Adrenal gland (tissue), 12 donors: ENCODE data around the gene TOX2. TPM values are rescaled to one million over a fixed set of nuclear protein-coding genes. Genes with fewer than 3 reads are reported as not detected.

Source experiments
- DNase-seq, 7 donors: peaks; one replicate each; pipeline ENCODE4 v3.0.0-alpha.2; 2019 to 2020
- H3K27ac ChIP-seq, 5 donors: fragments of 200-600 bp; sonication (generic) in 4 of 5; 1 replicate in 3 of 5; 2 replicates in 2 of 5; pipeline versions ENCODE4 v1.5.1 to v1.8.0; 2016 to 2020; ENCODE audit warnings: mild to moderate bottlenecking in 1 of 5
- H3K27me3 ChIP-seq: fragments of 200-600 bp; 2 replicates; pipeline ENCODE4 v1.8.0; 2021
- H3K36me3 ChIP-seq, 2 donors: fragments of 200-600 bp; replicated peaks in 1 of 2; 1 replicate in 1 of 2; 2 replicates in 1 of 2; pipeline versions ENCODE4 v1.5.1 to v1.8.0; 2018 to 2022
- H3K4me1 ChIP-seq, 2 donors: fragments of 200-600 bp; replicated peaks in 1 of 2; 1 replicate in 1 of 2; 2 replicates in 1 of 2; pipeline versions ENCODE4 v1.5.1 to v1.8.0; 2018 to 2021
- H3K4me3 ChIP-seq, 4 donors: fragments of 200-600 bp; sonication (generic) in 3 of 4; one replicate each; pipeline ENCODE4 v1.5.1; 2016 to 2018
- H3K9me3 ChIP-seq, 3 donors: fragments of 200-600 bp; sonication (generic) in 1 of 3; replicated peaks in 1 of 3; 1 replicate in 2 of 3; 2 replicates in 1 of 3; pipeline versions ENCODE4 v1.5.1 to v1.8.0; 2016 to 2021
- POLR2A ChIP-seq, 2 donors: fragments of 450-650 bp; IDR thresholded peaks; one replicate each; pipeline ENCODE4 v1.6.1; 2017; ENCODE audit warnings: antibody characterized with exemption in 2 of 2, mild to moderate bottlenecking in 2 of 2, moderate library complexity in 1 of 2
- WGBS, 4 donors: extraction: QIAGEN DNeasy Blood & Tissue Kit in 2 of 4; methylation state at CpG; one replicate each; pipeline versions ENCODE4 v1.1.5 to v1.1.7; 2013 to 2017; 5-methylcytosine and 5-hydroxymethylcytosine counted together
- intact Hi-C, 2 donors: fragments of 100-400 bp; cut with DNase I; formaldehyde crosslinking; loops; one replicate each; pipeline versions ENCODE4 v1.14.1 to v1.15.0; 2022 to 2023
- polyA plus RNA-seq, 3 donors: library from polyadenylated mRNA; stranded (reverse); fragments of 200-250 nt in 2 of 3; fragments of 350-450 nt in 1 of 3; fragmentation: Illumina TruSeq in 1 of 3; extraction: RNeasy Lipid Tissue Mini Kit (QIAGEN cat#74804) in 1 of 3; gene quantifications; one replicate each; pipeline ENCODE4 v1.2.3, GENCODE V29; 2013 to 2014
- total RNA-seq, 9 donors: library from RNA; depleted of rRNA in 4 of 9; stranded (reverse); fragments of >200 nt in 4 of 9; fragments of 120-200 nt in 1 of 9; fragmentation: NEBNext Ultra II Directional in 1 of 9; extraction: Animal tissue kit (Norgen Biotek cat#: 25700) in 1 of 9; gene quantifications; one replicate each; pipeline versions ENCODE4 v1.1.0 to v1.2.4, GENCODE V29; 2013 to 2023
- TF ChIP-seq, protein P1 (sequence below), 6 experiments: fragments of 450-650 bp in 4 of 6; fragments of 200-600 bp in 2 of 6; sonication (generic) in 1 of 6; IDR thresholded peaks; 1 replicate in 5 of 6; 2 replicates in 1 of 6; pipeline versions ENCODE4 v1.5.1 to v1.8.0; 2016 to 2021; ENCODE audit warnings: antibody characterized with exemption in 6 of 6, mild to moderate bottlenecking in 2 of 6, moderate library complexity in 1 of 6
- donor health status: healthy with polysubstance abuse.
- donor health status: Bipolar disorder and iron deficiency.
- donor health status: DM: yes; HTN: yes; CAD: no.
- donor health status: DM: no; HTN: no; CAD: no.
- donor health status: DM: no; HTN: no; CAD: no.
- donor health status: DM: yes; HTN: yes; CAD: no.

TOX2 gene
- total and polyA plus RNA-seq, 12 donors, result 0.33 to 7.6 (median 2.8) TPM

DNA sequence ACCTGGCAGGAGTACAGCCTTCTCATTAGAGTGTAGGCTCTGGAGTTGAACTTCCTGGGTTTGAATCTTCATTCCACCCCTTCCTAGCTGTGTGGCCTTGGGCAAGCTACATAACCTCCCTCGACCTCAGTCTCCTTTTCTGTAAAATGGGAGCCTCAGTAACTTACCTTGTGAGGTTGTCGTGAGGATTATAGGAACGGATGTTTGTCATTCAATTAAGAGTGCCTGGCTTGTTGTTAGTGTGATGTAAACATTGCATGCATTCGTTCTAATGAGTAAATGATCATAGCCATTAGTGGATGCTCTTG is 45.2 kb downstream of the TOX2 start:
- Histone ChIP-seq H3K9me3 (no peaks in the 10 kb centered on the region), H3K4me1 (peaks cover 21 to 32% of the 10 kb centered on the region in 2 donors), H3K27ac (no peak overlapping the region), H3K36me3 (no peaks in the 10 kb centered on the region), H3K4me3 (no peak overlapping the region), H3K27me3 (no peaks in the 10 kb centered on the region)
- 62 to 77% (median 71%) methylated on average over 4 of the region's 4 CpGs for WGBS, 4 donors
- DNase-seq, result no peak
- TF ChIP-seq, protein P1, sequence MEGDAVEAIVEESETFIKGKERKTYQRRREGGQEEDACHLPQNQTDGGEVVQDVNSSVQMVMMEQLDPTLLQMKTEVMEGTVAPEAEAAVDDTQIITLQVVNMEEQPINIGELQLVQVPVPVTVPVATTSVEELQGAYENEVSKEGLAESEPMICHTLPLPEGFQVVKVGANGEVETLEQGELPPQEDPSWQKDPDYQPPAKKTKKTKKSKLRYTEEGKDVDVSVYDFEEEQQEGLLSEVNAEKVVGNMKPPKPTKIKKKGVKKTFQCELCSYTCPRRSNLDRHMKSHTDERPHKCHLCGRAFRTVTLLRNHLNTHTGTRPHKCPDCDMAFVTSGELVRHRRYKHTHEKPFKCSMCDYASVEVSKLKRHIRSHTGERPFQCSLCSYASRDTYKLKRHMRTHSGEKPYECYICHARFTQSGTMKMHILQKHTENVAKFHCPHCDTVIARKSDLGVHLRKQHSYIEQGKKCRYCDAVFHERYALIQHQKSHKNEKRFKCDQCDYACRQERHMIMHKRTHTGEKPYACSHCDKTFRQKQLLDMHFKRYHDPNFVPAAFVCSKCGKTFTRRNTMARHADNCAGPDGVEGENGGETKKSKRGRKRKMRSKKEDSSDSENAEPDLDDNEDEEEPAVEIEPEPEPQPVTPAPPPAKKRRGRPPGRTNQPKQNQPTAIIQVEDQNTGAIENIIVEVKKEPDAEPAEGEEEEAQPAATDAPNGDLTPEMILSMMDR (IDR thresholded peaks at IDR 0.05), result no peak
- TF ChIP-seq POLR2A (IDR thresholded peaks at IDR 0.05), result no peak
- intact Hi-C loops, result no loop called here

DNA sequence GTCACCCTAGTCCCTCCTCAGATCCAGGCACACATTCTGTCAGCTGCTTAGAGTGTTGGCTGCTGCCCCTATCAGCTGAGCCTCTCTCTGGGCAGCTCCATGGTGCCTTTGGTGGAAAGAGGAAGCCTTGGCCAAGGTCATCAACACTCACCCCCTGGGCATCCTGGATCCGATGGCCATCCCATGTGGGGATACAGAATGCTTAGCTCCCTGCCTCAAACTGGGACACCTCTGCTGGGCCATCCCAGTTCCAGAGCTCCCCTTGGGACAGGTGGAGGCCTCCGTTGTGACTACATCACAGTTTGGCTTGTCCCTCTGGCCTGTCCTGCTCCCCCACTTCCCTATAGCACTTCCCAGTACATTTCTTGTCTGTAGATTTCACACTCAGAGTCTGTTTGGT is 45.6 kb downstream of the TOX2 start:
- intact Hi-C loops, result no loop called here
- 74 to 85% (median 79%) methylated on average over 1 to 2 of the region's 2 CpGs for WGBS, 4 donors

DNA sequence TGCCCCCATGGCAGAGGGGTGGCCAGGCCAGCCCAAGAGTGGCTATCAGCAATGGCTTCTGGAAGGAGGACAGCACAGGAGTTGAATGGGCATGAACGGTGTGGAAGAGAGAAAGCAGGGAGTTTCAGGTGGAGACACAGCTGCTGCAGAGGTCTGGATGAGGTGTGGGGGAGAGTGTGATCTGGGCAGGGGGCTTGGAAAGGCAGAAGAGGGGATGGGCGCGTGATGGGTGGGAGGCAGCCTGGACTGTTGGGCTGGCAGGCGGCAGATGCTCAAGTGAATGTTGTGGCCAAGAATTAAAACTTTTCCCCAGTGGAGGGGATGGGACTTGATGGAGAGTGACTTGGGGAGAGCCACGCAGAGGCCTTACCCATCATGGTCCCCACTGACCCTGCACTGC is 46.5 kb downstream of the TOX2 start:
- TF ChIP-seq POLR2A (IDR thresholded peaks at IDR 0.05), result no peak
- TF ChIP-seq, protein P1 (IDR thresholded peaks at IDR 0.05), result no peak
- Histone ChIP-seq H3K27ac (no peak overlapping the region), H3K36me3 (no peaks in the 10 kb centered on the region), H3K4me1 (peaks cover 10 to 20% of the 10 kb centered on the region in 2 donors), H3K4me3 (no peak overlapping the region), H3K9me3 (no peaks in the 10 kb centered on the region), H3K27me3 (no peaks in the 10 kb centered on the region)
- no peak for DNase-seq
- intact Hi-C loops, result no loop called here
- WGBS, 4 donors, result 94 to 99% (median 97%) methylated on average over 5 of the region's 5 CpGs

More for the DNA sequence above, 45.6 kb downstream of the TOX2 start:
- Histone ChIP-seq H3K4me1 (peaks cover 18 to 29% of the 10 kb centered on the region in 2 donors), H3K27ac (no peak overlapping the region), H3K27me3 (no peaks in the 10 kb centered on the region), H3K9me3 (no peaks in the 10 kb centered on the region), H3K4me3 (no peak overlapping the region), H3K36me3 (no peaks in the 10 kb centered on the region)
- no peak for DNase-seq
- TF ChIP-seq POLR2A (IDR thresholded peaks at IDR 0.05), result no peak
- TF ChIP-seq, protein P1 (IDR thresholded peaks at IDR 0.05), result no peak

DNA sequence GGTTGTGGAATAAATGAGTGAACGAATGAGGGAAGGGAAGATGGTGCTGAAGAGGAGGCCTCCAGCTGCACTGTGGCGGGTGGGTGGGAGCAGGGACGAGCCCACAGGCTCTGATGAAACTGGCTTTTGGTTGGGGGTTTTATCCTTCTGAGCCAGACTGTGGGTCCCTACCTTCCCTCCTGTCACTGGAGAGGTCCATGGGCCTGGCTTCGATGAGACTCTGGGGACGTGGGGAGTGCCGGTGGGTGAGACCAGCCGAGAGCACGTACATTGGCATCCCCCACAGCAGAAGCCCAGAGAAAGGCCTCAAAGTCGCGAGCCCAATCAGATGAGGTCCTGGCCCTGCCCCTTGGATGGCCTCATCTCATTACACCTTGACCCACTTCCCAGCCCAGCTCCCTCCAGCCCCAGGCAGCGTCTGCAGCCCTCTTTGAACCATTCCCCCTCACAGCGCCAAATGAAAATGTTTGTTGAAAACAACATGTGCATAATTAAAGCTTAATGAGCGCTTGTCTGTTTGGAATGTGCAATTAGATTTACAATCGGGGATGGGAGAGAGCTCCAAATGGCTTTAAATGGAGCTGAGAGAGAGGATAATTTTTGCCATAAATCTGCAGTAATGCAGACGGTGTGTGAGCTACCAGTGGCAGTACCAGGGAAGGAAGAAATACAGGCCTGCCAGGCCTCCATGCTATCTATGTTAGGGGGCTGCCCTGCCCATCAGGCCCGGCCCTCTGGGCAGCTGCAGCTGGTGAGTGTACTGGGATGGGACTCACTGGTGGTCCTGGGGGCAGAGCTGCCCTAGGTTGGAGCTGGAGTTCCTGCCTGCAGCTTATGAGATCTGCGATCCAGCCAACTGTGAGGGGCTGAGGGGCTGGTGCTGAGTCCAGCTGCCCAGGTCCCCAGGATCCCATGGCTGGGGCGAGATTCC is 47.2 kb downstream of the TOX2 start:
- Histone ChIP-seq H3K4me3 (no peak overlapping the region), H3K27me3 (no peaks in the 10 kb centered on the region), H3K9me3 (no peaks in the 10 kb centered on the region), H3K4me1 (peaks cover 10 to 20% of the 10 kb centered on the region in 2 donors), H3K36me3 (no peaks in the 10 kb centered on the region), H3K27ac (no peak overlapping the region)
- WGBS, 4 donors, result 73 to 78% (median 75%) methylated on average over 15 to 18 of the region's 18 CpGs
- TF ChIP-seq POLR2A (IDR thresholded peaks at IDR 0.05), result no peak
- TF ChIP-seq, protein P1 (IDR thresholded peaks at IDR 0.05), result no peak
- DNase-seq, result no peak
- intact Hi-C loops, result no loop called here
